ENCODE results near the gene KRTAP16-1. TPM values are rescaled to one million over a fixed set of nuclear protein-coding genes. Genes with fewer than 3 reads are reported as not detected.

The KRTAP16-1 gene
- total and polyA plus RNA-seq, 2 donors (not counting 3 experiments of a cell fraction or from before 2014, with no cell fraction given), result not detected

- Histone ChIP-seq H3K79me2 (ENCODE audit: control insufficient read depth, insufficient read depth, low read length) (no peaks in the 10 kb centered on the region), H3K27me3 (ENCODE audit: control insufficient read depth in 2 of 2, insufficient read depth in 2 of 2, low read length in 2 of 2) (peaks cover 2 to 4% of the 10 kb centered on the region in 2 experiments), H3K27ac (ENCODE audit: insufficient read depth, low read depth, low read length) (no peak overlapping the region), H3K9ac (replicated peaks; ENCODE audit: extremely low read depth, insufficient read depth, low read length) (no peak overlapping the region), H2AFZ (ENCODE audit: low read depth, low read length) (no peak overlapping the region), H3K9me3 (replicated peaks; ENCODE audit: control insufficient read depth, insufficient read depth, low read length) (no peaks in the 10 kb centered on the region), H4K20me1 (replicated peaks; ENCODE audit: control insufficient read depth, extremely low read depth, insufficient read depth, low read length) (no peaks in the 10 kb centered on the region), H3K4me3 (replicated peaks in 1 of 3; ENCODE audit: insufficient read depth in 1 of 3, low read depth in 1 of 3, low read length in 3 of 3) (no peak overlapping the region), H3K36me3 (ENCODE audit: control insufficient read depth in 2 of 2, extremely low read depth in 1 of 2, insufficient read depth in 2 of 2, low read length in 2 of 2) (no peaks in the 10 kb centered on the region), H3K4me1 (ENCODE audit: control insufficient read depth, extremely low read depth, insufficient read depth, low read length) (no peaks in the 10 kb centered on the region), H3K9me1 (replicated peaks; ENCODE audit: control insufficient read depth, extremely low read depth, insufficient read depth, low read length) (no peaks in the 10 kb centered on the region), H3K4me2 (ENCODE audit: insufficient read depth, low read length) (no peak overlapping the region)
- dilution Hi-C loops (cut with MboI; ENCODE audit: extremely low pct_ligation_motif_present, low sequenced_read_pairs) (no loop called here), intact Hi-C loops (cut with micrococcal nuclease) (no loop called here)
- BruUV-seq (replicated peaks), result no TSS peak
- DNase-seq (ENCODE audit: low read depth, low spot score) (no peak), FAIRE-seq (no peak)
- ChIA-PET POLR2A (no interaction called here), CTCF (interaction anchor here (0.9 to 2.1 kb wide), 2 partner anchors 17 to 194 kb away, joined by 3 to 5 read pairs; no protein-coding TSS in a partner anchor)
- TF ChIP-seq GATA2 (IDR thresholded peaks at IDR 0.05; ENCODE audit: insufficient read depth, insufficient read length, low read depth, low read length), result no peak
- no peak for TF ChIP-seq POLR2A (IDR thresholded peaks at IDR 0.05; ENCODE audit: low read depth, low read length)
- TF ChIP-seq MYC (IDR thresholded peaks at IDR 0.05; ENCODE audit: low read depth, low read length), result no peak
These were observed 45.4 kb upstream of the KRTAP16-1 start for GRCh38 chr17:41354536-41354935.

GRCh38 chr17:41352597-41353366 lies 43.7 kb upstream of the KRTAP16-1 start:
- Histone ChIP-seq H3K9me1 (replicated peaks; ENCODE audit: control insufficient read depth, extremely low read depth, insufficient read depth, low read length) (no peaks in the 10 kb centered on the region), H3K4me1 (ENCODE audit: control insufficient read depth, extremely low read depth, insufficient read depth, low read length) (no peaks in the 10 kb centered on the region), H3K27ac (ENCODE audit: insufficient read depth, low read depth, low read length) (no peak overlapping the region), H3K79me2 (ENCODE audit: control insufficient read depth, insufficient read depth, low read length) (no peaks in the 10 kb centered on the region), H3K27me3 (ENCODE audit: control insufficient read depth in 2 of 2, insufficient read depth in 2 of 2, low read length in 2 of 2) (peaks cover 2 to 4% of the 10 kb centered on the region in 2 experiments), H2AFZ (ENCODE audit: low read depth, low read length) (no peak overlapping the region), H3K36me3 (ENCODE audit: control insufficient read depth in 2 of 2, extremely low read depth in 1 of 2, insufficient read depth in 2 of 2, low read length in 2 of 2) (no peaks in the 10 kb centered on the region), H3K9ac (replicated peaks; ENCODE audit: extremely low read depth, insufficient read depth, low read length) (no peak overlapping the region), H3K9me3 (replicated peaks; ENCODE audit: control insufficient read depth, insufficient read depth, low read length) (no peaks in the 10 kb centered on the region), H3K4me3 (replicated peaks in 1 of 3; ENCODE audit: insufficient read depth in 1 of 3, low read depth in 1 of 3, low read length in 3 of 3) (no peak overlapping the region), H4K20me1 (replicated peaks; ENCODE audit: control insufficient read depth, extremely low read depth, insufficient read depth, low read length) (no peaks in the 10 kb centered on the region), H3K4me2 (ENCODE audit: insufficient read depth, low read length) (no peak overlapping the region)
- CTCF ChIA-PET, result interaction anchor here (1.6 kb wide), 1 partner anchor 135 kb away, joined by 4 read pairs; no protein-coding TSS in a partner anchor
- intact Hi-C loops (cut with micrococcal nuclease) (no loop called here), dilution Hi-C loops (cut with MboI; ENCODE audit: extremely low pct_ligation_motif_present, low sequenced_read_pairs) (no loop called here)
- DNase-seq (ENCODE audit: low read depth, low spot score) (no peak), FAIRE-seq (no peak)
- TF ChIP-seq JUN (IDR thresholded peaks at IDR 0.05; ENCODE audit: borderline replicate concordance, insufficient read depth, insufficient read length, low read depth) (no peak), EZH2 (IDR thresholded peaks at IDR 0.05; ENCODE audit: borderline replicate concordance, low read depth, low read length, severe bottlenecking) (no peak), MYC (IDR thresholded peaks at IDR 0.05; ENCODE audit: low read depth, low read length) (no peak), POLR2A (IDR thresholded peaks at IDR 0.05; ENCODE audit: low read depth, low read length) (no peak), GATA2 (IDR thresholded peaks at IDR 0.05; ENCODE audit: insufficient read depth, insufficient read length, low read depth, low read length) (no peak), POLR2AphosphoS5 (IDR thresholded peaks at IDR 0.05; ENCODE audit: insufficient read depth, low read depth, low read length) (no peak), FOS (IDR thresholded peaks at IDR 0.05; ENCODE audit: borderline replicate concordance, insufficient read depth, low read length) (no peak), MAX (IDR thresholded peaks at IDR 0.05; ENCODE audit: insufficient read depth, insufficient read length) (no peak), CTCF (IDR thresholded peaks at IDR 0.05; ENCODE audit: extremely low read depth in 1 of 2, insufficient read depth in 1 of 2, low read depth in 1 of 2, low read length in 2 of 2) (no peak)
- POLR2A ChIA-PET, result no interaction called here
- no TSS peak for BruUV-seq (replicated peaks)

All from endothelial cell of umbilical vein (primary cell).